Activated CD4-positive, CD25-positive, alpha-beta regulatory T cell treated with anti-CD3 and anti-CD28 coated beads, Interleukin-2, amount 50 U/mL, for 16 hours (primary cell): Measurements from ENCODE around the gene B4GALNT1.
"Not testable (repeated sequence)": the region's sequence is repeated elsewhere in the genome, so short reads cannot be mapped to it uniquely, and the experiment has no call there.

Source experiments
- DNase-seq: peaks from one replicate; pipeline ENCODE4 v3.0.0-alpha.2; 2020; ENCODE audit warnings: low read depth, low spot score

B4GALNT1 gene

DNA sequence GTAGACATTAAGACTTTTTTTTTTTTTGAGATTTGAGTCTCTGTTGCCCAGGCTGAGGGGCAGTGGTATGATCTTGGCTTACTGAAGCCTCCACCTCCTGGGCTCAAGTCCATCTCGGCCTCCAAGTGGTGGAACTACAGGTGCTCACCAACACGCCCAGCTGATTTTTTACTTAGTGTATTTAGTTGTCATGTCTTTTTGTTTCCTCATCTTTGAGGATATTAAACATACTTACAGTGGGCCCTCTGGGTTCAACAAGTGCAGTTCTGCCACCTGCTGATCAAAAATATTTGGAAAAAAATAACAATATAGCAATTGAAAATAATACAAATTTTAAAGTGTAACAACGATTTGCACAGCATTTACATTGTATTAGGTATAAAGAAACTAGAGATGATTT, 4.4 kb upstream of the B4GALNT1 start:
- no peak for DNase-seq

GRCh38 chr12:57636731-57637130, 3.7 kb upstream of the B4GALNT1 start:
- DNase-seq = not testable (repeated sequence)

- no peak for DNase-seq
These were observed 686 bp downstream of the B4GALNT1 start for GRCh38 chr12:57632073-57632957.

- DNase-seq = no peak
These were observed 1.4 kb downstream of the B4GALNT1 start for GRCh38 chr12:57631566-57632072.

- DNase-seq = no peak
These were observed 2.0 kb downstream of the B4GALNT1 start for GRCh38 chr12:57630891-57631433.

DNA sequence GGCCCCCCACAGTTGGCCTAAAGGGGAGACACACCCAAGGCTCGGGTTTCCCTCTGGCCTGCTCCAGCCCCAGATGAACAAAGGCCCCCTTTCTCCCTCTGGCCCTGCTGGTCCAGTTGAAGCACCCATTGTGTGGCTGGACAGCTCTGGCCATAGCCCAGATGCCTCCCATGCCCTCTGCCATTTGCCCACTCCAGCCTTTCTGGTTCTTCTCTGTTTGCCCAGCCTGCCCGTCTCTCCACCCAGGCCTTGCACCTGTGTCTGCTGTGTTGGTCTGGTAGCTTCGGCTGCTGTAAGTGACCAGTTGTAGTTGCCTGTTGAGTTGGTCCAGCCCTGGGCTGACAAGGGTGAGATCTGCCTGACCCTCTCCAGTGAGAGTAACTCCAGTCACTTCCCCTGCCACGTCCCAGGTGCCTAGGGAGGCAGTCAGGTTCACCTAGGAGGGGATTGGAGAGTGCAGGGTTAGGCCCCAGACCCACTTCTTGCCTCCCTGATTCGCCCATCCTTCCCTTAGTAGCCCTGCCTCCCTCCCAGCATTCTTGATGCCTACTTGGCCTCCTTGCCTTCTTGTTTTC, 3.0 kb downstream of the B4GALNT1 start:
- DNase-seq = no peak

GRCh38 chr12:57628280-57629191, 4.5 kb downstream of the B4GALNT1 start:
- no peak for DNase-seq

- no peak for DNase-seq
These were observed 5.3 kb downstream of the B4GALNT1 start for GRCh38 chr12:57627501-57628279.

GRCh38 chr12:57626921-57627445, 6.0 kb downstream of the B4GALNT1 start:
- no peak for DNase-seq

DNA sequence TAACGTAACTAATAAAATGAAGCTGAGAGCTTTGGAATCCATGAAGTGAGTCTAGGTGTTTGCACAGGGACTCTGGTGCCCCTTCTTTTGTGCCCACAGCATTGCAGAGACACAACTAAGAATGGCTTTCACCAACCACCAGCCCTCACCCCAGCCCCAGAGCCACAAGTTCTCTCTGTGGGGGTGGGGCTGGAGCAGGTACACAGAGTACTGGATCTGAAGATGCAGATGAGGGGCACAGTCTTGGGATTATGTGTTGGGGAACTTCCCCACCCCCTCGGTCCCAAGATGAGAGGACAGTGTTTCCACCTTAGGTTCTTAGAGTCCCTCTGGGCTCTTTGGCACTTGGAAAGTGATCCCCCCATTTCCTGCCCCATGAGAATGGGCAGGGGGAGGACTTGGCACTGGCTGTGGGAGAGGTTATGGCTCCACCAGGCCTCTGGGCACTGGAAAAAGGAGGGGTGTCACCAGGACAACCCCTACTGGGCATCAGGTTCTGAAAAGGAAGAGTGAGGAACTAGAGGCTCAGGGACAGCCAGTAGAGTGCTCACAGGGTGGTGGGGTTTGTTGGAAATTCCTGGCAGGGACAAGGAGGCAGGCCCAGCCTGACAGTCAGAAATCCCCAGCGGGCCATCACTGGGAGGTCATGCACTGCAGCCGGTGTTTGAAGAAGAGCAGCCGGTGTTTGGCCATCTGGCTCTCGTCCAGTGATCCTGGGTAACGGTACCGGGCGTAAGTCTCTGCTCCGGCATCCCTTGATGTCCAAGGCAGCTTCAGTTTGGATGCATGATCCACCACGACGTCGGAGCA, 6.7 kb downstream of the B4GALNT1 start:
- no peak for DNase-seq

DNA sequence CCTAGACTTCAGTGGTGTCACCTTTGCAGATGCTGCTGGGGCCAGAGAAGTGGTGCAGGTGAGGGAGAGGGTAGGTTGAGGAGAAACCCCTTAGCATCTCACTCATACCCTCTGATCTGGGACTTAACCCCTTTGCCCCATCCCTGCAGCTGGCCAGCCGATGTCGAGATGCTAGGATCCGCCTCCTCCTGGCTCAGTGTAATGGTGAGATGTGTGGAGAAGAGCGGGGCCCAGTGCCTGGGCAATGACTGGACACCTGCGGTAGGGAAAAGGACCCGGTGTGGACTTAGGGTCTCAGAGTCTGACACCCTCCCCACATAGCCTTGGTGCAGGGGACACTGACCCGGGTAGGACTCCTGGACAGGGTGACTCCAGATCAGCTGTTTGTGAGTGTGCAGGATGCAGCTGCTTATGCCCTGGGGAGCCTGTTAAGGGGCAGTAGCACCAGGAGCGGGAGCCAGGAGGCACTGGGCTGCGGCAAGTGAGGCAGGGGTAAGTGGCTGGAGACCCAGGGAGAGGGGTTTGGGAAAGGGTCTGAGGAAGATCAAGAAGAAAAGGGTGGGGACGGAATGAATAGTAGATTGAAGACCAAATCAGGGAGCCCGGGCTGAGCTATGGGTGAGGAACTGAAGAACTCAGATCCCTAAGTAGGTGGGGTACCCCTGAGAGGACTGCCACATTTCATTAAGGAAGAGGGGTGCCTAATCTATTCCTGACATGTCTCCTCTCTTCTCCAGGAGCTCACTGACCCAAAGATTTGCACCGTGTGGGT, 7.6 kb downstream of the B4GALNT1 start:
- no peak for DNase-seq

DNA sequence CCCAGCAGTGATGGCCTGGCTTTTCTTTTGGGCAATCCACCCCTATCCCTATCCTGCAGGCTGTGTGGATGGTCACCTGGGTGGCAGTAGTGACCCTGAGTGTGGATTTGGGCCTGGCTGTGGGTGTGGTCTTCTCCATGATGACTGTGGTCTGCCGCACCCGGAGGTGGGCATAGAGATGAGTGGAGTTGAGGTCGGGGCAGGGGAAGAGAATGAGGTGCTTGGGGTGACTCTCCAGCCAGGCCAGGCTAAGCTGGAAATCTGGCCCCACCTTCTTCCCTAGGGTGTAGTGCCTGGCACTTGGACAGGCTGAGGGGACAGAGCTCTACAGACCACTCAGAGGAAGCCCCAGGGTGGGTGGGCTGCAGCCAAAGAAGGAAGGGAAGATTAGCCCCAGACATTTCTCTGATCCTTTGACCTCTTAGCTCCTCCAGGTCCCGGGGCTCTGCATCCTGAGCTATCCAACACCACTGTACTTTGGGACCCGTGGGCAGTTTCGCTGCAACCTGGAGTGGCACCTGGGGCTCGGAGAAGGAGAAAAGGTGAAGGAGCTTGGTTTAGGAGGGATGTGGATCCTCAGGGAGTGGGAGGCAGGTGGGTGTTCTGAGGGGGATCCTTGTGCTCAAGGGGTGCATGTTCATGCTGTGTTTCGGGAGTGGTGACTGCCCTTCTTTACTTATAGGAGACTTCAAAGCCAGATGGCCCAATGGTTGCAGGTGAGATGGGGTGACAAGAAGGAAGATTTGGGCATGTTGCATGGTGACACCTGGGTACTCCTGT, 8.4 kb downstream of the B4GALNT1 start:
- DNase-seq = no peak

DNA sequence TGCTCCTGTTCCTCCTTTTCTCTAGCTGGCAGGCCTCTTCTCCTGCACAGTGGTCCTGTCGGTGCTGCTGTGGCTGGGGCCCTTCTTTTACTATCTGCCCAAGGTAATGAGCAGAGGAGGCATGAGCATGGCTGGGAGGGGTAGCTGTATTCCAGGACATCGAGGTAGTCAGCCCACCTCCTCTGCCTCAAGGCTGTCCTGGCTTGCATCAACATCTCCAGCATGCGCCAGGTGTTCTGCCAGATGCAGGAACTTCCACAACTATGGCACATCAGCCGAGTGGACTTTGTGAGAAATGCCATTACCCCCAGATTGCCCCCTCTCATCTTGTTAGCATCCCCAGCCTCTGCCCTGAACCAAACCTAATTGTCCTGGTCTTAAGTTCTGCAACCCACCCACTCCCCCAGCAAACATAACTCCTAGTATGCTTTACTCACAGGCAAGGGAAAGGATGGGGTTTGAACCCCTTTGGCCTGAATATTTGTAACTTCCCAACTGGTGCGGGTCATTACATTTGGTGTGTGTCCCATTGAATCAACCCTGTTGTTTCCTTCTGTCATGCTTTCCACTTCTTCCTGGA, 9.1 kb downstream of the B4GALNT1 start:
- no peak for DNase-seq

- no peak for DNase-seq
These were observed 9.6 kb downstream of the B4GALNT1 start for GRCh38 chr12:57623385-57623784.

- DNase-seq = no peak
These were observed 10.4 kb downstream of the B4GALNT1 start for GRCh38 chr12:57622293-57623245.

DNA sequence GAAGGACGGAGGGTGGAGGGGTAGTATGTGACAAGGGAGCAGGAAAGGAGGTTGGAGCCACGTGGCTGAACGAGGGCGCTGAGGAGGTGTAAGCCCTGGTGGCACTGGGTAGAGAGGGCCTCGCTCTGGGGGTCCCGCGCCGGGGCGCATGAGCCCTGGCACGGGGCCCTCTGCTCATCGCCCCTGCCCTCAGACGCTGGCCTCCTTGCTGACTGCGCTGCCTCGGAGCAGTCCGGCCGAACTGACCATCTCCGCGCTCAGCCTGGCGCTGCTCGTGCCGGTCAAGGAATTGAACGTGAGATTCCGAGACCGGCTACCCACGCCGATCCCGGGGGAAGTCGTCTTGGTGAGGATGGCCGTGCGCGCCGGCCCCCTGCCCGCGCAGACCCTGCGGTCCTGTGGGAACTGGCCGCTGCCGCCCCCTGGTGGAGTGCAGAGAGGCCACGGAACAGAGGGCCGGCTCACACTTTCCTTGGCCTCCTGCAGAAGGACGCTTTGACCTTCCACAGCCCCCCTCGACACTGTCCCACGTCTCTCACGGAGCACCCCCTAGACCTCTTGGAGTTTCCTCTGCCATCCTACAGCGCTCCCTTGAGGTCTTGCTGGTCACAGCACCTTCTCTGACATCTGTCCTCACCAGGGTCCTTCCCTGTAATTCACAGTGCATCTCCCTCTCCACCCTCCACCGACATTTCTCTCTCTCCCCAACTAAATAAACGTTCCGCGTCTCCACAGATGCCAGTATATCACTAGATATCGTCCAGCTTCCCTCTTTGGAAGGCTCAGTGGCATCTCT, 11.3 kb downstream of the B4GALNT1 start:
- DNase-seq = no peak
